MM.1S (cell line): ENCODE data around the gene RUNX1.

Source experiments
- DNase-seq: peaks from one replicate; pipeline ENCODE4 v3.0.0-alpha.2; 2015
- H2AFZ ChIP-seq: fragments of 300-600 bp; sonication (generic); 2 replicates; pipeline ENCODE4 v1.6.0; 2016; ENCODE audit warnings: antibody characterized with exemption, low read length
- H3F3A ChIP-seq: fragments of 300-600 bp; sonication (generic); 2 replicates; pipeline ENCODE4 v1.6.1; 2016; ENCODE audit warnings: mild to moderate bottlenecking, antibody characterized with exemption, low read length, moderate library complexity, mixed read lengths; ENCODE audit not compliant: insufficient read depth
- H3K27ac ChIP-seq: fragments of 300-600 bp; sonication (generic); 2 replicates; pipeline ENCODE4 v1.5.1; 2016; ENCODE audit warnings: mild to moderate bottlenecking, low read length
- H3K27me3 ChIP-seq: fragments of 300-600 bp; sonication (generic); replicated peaks from 2 replicates; pipeline ENCODE4 v1.6.0; 2016; ENCODE audit warnings: low read length; ENCODE audit not compliant: insufficient read depth
- H3K36me3 ChIP-seq: fragments of 300-600 bp; sonication (generic); replicated peaks from 2 replicates; pipeline ENCODE4 v1.6.1; 2016; ENCODE audit warnings: mild to moderate bottlenecking, low read length, mixed read lengths; ENCODE audit not compliant: insufficient read depth
- H3K4me1 ChIP-seq: fragments of 300-600 bp; sonication (generic); 2 replicates; pipeline ENCODE4 v1.6.1; 2016; ENCODE audit warnings: low read length, mixed read lengths
- H3K4me2 ChIP-seq: fragments of 300-600 bp; sonication (generic); 2 replicates; pipeline ENCODE4 v1.6.0; 2016; ENCODE audit warnings: low read depth, low read length
- H3K4me3 ChIP-seq: fragments of 300-600 bp; sonication (generic); 2 replicates; pipeline ENCODE4 v1.5.1; 2016; ENCODE audit warnings: low read length, mixed read lengths
- H3K79me2 ChIP-seq: fragments of 300-600 bp; sonication (generic); 2 replicates; pipeline ENCODE4 v1.6.1; 2016; ENCODE audit warnings: mixed run types, low read length, mixed read lengths
- H3K9ac ChIP-seq: fragments of 300-600 bp; sonication (generic); 2 replicates; pipeline ENCODE4 v1.6.1; 2016; ENCODE audit warnings: low read length, mixed read lengths
- H3K9me2 ChIP-seq: fragments of 300-600 bp; sonication (generic); replicated peaks from 2 replicates; pipeline ENCODE4 v1.6.1; 2016; ENCODE audit warnings: mild to moderate bottlenecking, low read length, mixed read lengths; ENCODE audit not compliant: insufficient read depth
- H3K9me3 ChIP-seq: fragments of 300-600 bp; sonication (generic); replicated peaks from 2 replicates; pipeline ENCODE4 v1.6.1; 2016; ENCODE audit warnings: mild to moderate bottlenecking, low read length, mixed read lengths; ENCODE audit not compliant: insufficient read depth
- H4K20me1 ChIP-seq: fragments of 300-600 bp; sonication (generic); 2 replicates; pipeline ENCODE4 v1.6.1; 2016; ENCODE audit warnings: mild to moderate bottlenecking, low read length, moderate library complexity, mixed read lengths; ENCODE audit not compliant: insufficient read depth
- CTCF ChIP-seq: fragments of 300-600 bp; sonication (generic); IDR thresholded peaks from 2 replicates; pipeline ENCODE4 v1.5.1; 2016; ENCODE audit warnings: antibody characterized with exemption, low read length, mixed read lengths
- EZH2 ChIP-seq: fragments of 300-600 bp; sonication (generic); optimal IDR thresholded peaks from 2 replicates; pipeline ENCODE3; 2017; ENCODE audit warnings: low read depth, mild to moderate bottlenecking, antibody characterized with exemption, low read length, mixed read lengths
- EZH2phosphoT487 ChIP-seq: fragments of 300-600 bp; sonication (generic); IDR thresholded peaks from 2 replicates; pipeline ENCODE4 v1.6.1; 2018; ENCODE audit warnings: antibody characterized with exemption, low read length

The RUNX1 gene

GRCh38 chr21:34945288-34945687, 103.8 kb downstream of the RUNX1 start:
- TF ChIP-seq CTCF (no peak), EZH2phosphoT487 (no peak), EZH2 (no peak)
- H4K20me1 ChIP-seq = no peaks in the 10 kb centered on the region
- no peak overlapping the region for H2AFZ ChIP-seq
- no peaks in the 10 kb centered on the region for H3K9me2 ChIP-seq
- no peak overlapping the region for H3K27ac ChIP-seq
- H3K9me3 ChIP-seq = no peaks in the 10 kb centered on the region
- no peaks in the 10 kb centered on the region for H3K79me2 ChIP-seq
- H3K4me1 ChIP-seq = no peaks in the 10 kb centered on the region
- H3K4me3 ChIP-seq = no peak overlapping the region
- H3K4me2 ChIP-seq = no peak overlapping the region
- no peak overlapping the region for H3K9ac ChIP-seq
- no peaks in the 10 kb centered on the region for H3K36me3 ChIP-seq
- H3F3A ChIP-seq = no peaks in the 10 kb centered on the region
- DNase-seq = no peak
- H3K27me3 ChIP-seq = no peaks in the 10 kb centered on the region

- H3K79me2 ChIP-seq = no peaks in the 10 kb centered on the region
Observed at GRCh38 chr21:34944015-34944755, 104.9 kb downstream of the RUNX1 start.

GRCh38 chr21:34942911-34943310, 106.2 kb downstream of the RUNX1 start:
- TF ChIP-seq EZH2 (no peak), CTCF (no peak), EZH2phosphoT487 (no peak)
- H4K20me1 ChIP-seq = no peaks in the 10 kb centered on the region
- no peak for DNase-seq
- no peak overlapping the region for H3K27ac ChIP-seq
- no peak overlapping the region for H3K9ac ChIP-seq
- no peaks in the 10 kb centered on the region for H3K4me1 ChIP-seq
- no peak overlapping the region for H2AFZ ChIP-seq
- H3K4me2 ChIP-seq = no peak overlapping the region
- H3F3A ChIP-seq = no peaks in the 10 kb centered on the region
- no peaks in the 10 kb centered on the region for H3K27me3 ChIP-seq
- no peak overlapping the region for H3K4me3 ChIP-seq
- no peaks in the 10 kb centered on the region for H3K9me3 ChIP-seq
- no peaks in the 10 kb centered on the region for H3K79me2 ChIP-seq
- no peaks in the 10 kb centered on the region for H3K9me2 ChIP-seq
- no peaks in the 10 kb centered on the region for H3K36me3 ChIP-seq

More at GRCh38 chr21:34944015-34944755, 104.9 kb downstream of the RUNX1 start:
- H4K20me1 ChIP-seq = no peaks in the 10 kb centered on the region
- H3K4me2 ChIP-seq = no peak overlapping the region
- no peak overlapping the region for H3K9ac ChIP-seq
- H3F3A ChIP-seq = no peaks in the 10 kb centered on the region
- DNase-seq = no peak
- H2AFZ ChIP-seq = no peak overlapping the region
- TF ChIP-seq EZH2 = no peak
- no peaks in the 10 kb centered on the region for H3K9me2 ChIP-seq
- H3K9me3 ChIP-seq = no peaks in the 10 kb centered on the region
- no peaks in the 10 kb centered on the region for H3K27me3 ChIP-seq
- no peaks in the 10 kb centered on the region for H3K36me3 ChIP-seq
- H3K4me3 ChIP-seq = no peak overlapping the region
- no peaks in the 10 kb centered on the region for H3K4me1 ChIP-seq
- no peak overlapping the region for H3K27ac ChIP-seq

GRCh38 chr21:34941162-34941561, 107.9 kb downstream of the RUNX1 start:
- Histone ChIP-seq H3K9me2 (no peaks in the 10 kb centered on the region), H4K20me1 (no peaks in the 10 kb centered on the region), H3K4me2 (no peak overlapping the region), H3K27ac (no peak overlapping the region), H3K27me3 (no peaks in the 10 kb centered on the region), H3K36me3 (no peaks in the 10 kb centered on the region), H3K4me3 (no peak overlapping the region), H2AFZ (no peak overlapping the region), H3K79me2 (no peaks in the 10 kb centered on the region), H3K9me3 (no peaks in the 10 kb centered on the region), H3F3A (no peaks in the 10 kb centered on the region), H3K4me1 (no peaks in the 10 kb centered on the region), H3K9ac (no peak overlapping the region)
- no peak for DNase-seq
- TF ChIP-seq EZH2 (no peak), EZH2phosphoT487 (no peak), CTCF (no peak)
